ENCODE data around the gene UBE2Q2.

- TF ChIP-seq E2F4 (CRISPR knock-in tag; IDR thresholded peaks at IDR 0.05; ENCODE audit: borderline replicate concordance, low read depth) (no peak), CTCF (IDR thresholded peaks at IDR 0.05) (no peak), ZNF423 (CRISPR knock-in tag; IDR thresholded peaks at IDR 0.05) (no peak), ESRRA (CRISPR knock-in tag; IDR thresholded peaks at IDR 0.05; ENCODE audit: borderline replicate concordance) (no peak), RORB (CRISPR knock-in tag; IDR thresholded peaks at IDR 0.05) (no peak), SOX15 (CRISPR knock-in tag; IDR thresholded peaks at IDR 0.05) (no peak), TP53 (CRISPR knock-in tag; IDR thresholded peaks at IDR 0.05) (no peak), FOXK1 (CRISPR knock-in tag; IDR thresholded peaks at IDR 0.05) (no peak), CBFB (CRISPR knock-in tag; IDR thresholded peaks at IDR 0.05; ENCODE audit: low read depth) (no peak), ZNF121 (CRISPR knock-in tag; IDR thresholded peaks at IDR 0.05) (no peak), TCF7 (CRISPR knock-in tag; IDR thresholded peaks at IDR 0.05; ENCODE audit: low read depth) (no peak), ZBTB21 (CRISPR knock-in tag; IDR thresholded peaks at IDR 0.05; ENCODE audit: borderline replicate concordance) (no peak)
- TF ChIP-seq, protein P1, sequence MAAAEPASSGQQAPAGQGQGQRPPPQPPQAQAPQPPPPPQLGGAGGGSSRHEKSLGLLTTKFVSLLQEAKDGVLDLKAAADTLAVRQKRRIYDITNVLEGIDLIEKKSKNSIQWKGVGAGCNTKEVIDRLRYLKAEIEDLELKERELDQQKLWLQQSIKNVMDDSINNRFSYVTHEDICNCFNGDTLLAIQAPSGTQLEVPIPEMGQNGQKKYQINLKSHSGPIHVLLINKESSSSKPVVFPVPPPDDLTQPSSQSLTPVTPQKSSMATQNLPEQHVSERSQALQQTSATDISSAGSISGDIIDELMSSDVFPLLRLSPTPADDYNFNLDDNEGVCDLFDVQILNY (CRISPR knock-in tag; IDR thresholded peaks at IDR 0.05) = no peak
- TF ChIP-seq, protein P2, sequence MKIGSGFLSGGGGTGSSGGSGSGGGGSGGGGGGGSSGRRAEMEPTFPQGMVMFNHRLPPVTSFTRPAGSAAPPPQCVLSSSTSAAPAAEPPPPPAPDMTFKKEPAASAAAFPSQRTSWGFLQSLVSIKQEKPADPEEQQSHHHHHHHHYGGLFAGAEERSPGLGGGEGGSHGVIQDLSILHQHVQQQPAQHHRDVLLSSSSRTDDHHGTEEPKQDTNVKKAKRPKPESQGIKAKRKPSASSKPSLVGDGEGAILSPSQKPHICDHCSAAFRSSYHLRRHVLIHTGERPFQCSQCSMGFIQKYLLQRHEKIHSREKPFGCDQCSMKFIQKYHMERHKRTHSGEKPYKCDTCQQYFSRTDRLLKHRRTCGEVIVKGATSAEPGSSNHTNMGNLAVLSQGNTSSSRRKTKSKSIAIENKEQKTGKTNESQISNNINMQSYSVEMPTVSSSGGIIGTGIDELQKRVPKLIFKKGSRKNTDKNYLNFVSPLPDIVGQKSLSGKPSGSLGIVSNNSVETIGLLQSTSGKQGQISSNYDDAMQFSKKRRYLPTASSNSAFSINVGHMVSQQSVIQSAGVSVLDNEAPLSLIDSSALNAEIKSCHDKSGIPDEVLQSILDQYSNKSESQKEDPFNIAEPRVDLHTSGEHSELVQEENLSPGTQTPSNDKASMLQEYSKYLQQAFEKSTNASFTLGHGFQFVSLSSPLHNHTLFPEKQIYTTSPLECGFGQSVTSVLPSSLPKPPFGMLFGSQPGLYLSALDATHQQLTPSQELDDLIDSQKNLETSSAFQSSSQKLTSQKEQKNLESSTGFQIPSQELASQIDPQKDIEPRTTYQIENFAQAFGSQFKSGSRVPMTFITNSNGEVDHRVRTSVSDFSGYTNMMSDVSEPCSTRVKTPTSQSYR (CRISPR knock-in tag; IDR thresholded peaks at IDR 0.05) = no peak
Observed at GRCh38 chr15:75849167-75849566, 5.9 kb downstream of the UBE2Q2 start.

Data from WTC11 (cell line).